Skeletal muscle tissue (tissue), 4 donors: ENCODE measurements around the gene ZMYM2. TPM values are rescaled to one million over a fixed set of nuclear protein-coding genes. Genes with fewer than 3 reads are reported as not detected.

ENCODE experiments used
- H3K27ac ChIP-seq: one replicate; pipeline ENCODE4 v1.7.0; 2013; ENCODE audit warnings: mild to moderate bottlenecking, low read depth, low read length, inconsistent platforms
- H3K27me3 ChIP-seq, 3 donors: one replicate each; pipeline ENCODE4 v1.7.0; 2013; ENCODE audit warnings: low read length in 3 of 3; ENCODE audit not compliant: control insufficient read depth in 3 of 3, insufficient read depth in 3 of 3
- H3K36me3 ChIP-seq, 3 donors: one replicate each; pipeline ENCODE4 v1.7.0; 2013; ENCODE audit warnings: low read length in 3 of 3; ENCODE audit not compliant: control insufficient read depth in 3 of 3, insufficient read depth in 3 of 3
- H3K4me1 ChIP-seq, 3 donors: one replicate each; pipeline ENCODE4 v1.7.0; 2013; ENCODE audit warnings: low read length in 3 of 3, mild to moderate bottlenecking in 3 of 3; ENCODE audit not compliant: control insufficient read depth in 3 of 3, insufficient read depth in 3 of 3
- H3K4me3 ChIP-seq, 3 donors: one replicate each; pipeline ENCODE4 v1.7.0; 2013; ENCODE audit warnings: low read length in 3 of 3
- H3K9ac ChIP-seq, 3 donors: one replicate each; pipeline ENCODE4 v1.7.0; 2013; ENCODE audit warnings: low read length in 3 of 3, mild to moderate bottlenecking in 3 of 3, moderate library complexity in 2 of 3, low read depth in 1 of 3
- H3K9me3 ChIP-seq, 3 donors: one replicate each; pipeline ENCODE4 v1.7.0; 2013; ENCODE audit warnings: low read length in 3 of 3; ENCODE audit not compliant: control insufficient read depth in 3 of 3
- total RNA-seq: library from RNA; depleted of rRNA; stranded (reverse); fragments of >200 nt; gene quantifications from one replicate; pipeline ENCODE4 v1.2.3, GENCODE V29; 2014
- donor health status: Osteomylitis.

ZMYM2 gene
- total RNA-seq, 1 donor from 2014 or later = 61.6 TPM

DNA sequence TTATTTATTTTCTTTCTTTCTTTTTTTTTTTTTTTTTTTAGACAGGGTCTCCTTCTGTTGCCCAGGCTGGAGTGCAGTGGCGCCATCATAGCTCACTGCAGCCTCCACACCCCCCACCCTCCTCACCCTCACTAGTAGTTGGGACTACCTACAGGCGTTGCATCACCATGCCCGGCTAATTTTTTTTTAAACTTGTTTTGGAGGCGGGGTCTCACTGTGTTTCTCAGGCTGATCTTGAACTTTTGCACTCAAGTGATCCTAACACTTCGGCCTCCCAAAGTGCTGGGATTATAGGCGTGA, 168.7 kb downstream of the ZMYM2 start:
- peaks cover 2 to 8% (median 6%) of the 10 kb centered on the region in 3 donors for H3K27me3 ChIP-seq
- no peaks in the 10 kb centered on the region for H3K9me3 ChIP-seq
- peak overlapping the region in 2 of 3 donors; percentile 81 to 89 for H3K9ac ChIP-seq
- H3K36me3 ChIP-seq = no peaks in the 10 kb centered on the region
- peak overlapping the region; percentile 70 to 82 (median 80) for H3K4me3 ChIP-seq
- H3K27ac ChIP-seq = peak overlapping the region; percentile 87
- H3K4me1 ChIP-seq = peaks cover 14 to 30% (median 24%) of the 10 kb centered on the region in 3 donors

DNA sequence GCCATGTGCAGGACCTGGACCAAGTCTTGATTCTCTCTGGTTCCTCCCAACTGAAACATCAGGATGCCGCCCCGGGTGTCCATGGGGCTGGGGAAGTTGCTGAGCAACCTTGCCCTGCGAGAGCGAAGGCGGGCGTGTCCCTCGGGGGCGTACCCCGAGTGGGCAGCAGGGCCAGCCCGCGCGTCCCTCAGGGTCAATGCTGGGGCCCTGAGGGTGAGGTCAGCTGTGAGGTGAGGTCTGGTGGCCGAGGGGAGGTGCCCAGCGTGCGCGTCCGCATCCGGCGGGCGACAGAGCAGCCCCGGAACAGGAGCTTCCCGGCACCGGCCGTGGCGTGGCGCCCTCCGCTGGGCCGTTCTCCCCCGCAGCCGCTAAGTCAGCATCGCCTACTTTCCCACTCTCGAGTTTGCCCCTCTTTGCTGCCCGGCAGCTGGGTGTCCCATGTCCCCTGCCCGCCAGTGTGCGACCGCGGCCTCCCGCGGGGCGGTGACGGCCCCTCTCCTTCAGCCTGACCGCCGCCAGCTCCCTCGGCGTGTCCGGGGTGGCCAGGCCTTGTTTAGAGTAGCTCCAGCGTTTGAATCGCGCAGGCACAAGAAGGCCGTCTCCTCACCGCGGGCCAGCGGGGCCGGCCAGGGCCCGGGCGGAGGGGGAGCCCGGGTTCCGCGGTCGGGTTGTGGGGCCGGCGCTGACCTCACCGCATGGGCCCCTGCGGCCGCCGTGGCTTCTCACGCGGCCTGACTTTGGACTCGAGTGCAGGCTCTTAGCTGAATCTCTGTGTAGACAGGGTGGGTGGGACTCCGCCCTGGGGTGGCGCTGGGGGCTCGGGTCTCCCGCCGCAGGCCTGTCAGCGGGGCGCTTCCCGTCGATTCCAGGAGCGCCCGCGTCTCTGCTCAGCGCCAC, 169.3 kb downstream of the ZMYM2 start:
- no peaks in the 10 kb centered on the region for H3K36me3 ChIP-seq
- peaks cover 2 to 8% (median 6%) of the 10 kb centered on the region in 3 donors for H3K27me3 ChIP-seq
- peak overlapping the region; percentile 70 to 82 (median 80) for H3K4me3 ChIP-seq
- peaks cover 14 to 30% (median 24%) of the 10 kb centered on the region in 3 donors for H3K4me1 ChIP-seq
- peak overlapping the region; percentile 87 for H3K27ac ChIP-seq
- no peaks in the 10 kb centered on the region for H3K9me3 ChIP-seq
- H3K9ac ChIP-seq = peak overlapping the region; percentile 77 to 89 (median 81)

DNA sequence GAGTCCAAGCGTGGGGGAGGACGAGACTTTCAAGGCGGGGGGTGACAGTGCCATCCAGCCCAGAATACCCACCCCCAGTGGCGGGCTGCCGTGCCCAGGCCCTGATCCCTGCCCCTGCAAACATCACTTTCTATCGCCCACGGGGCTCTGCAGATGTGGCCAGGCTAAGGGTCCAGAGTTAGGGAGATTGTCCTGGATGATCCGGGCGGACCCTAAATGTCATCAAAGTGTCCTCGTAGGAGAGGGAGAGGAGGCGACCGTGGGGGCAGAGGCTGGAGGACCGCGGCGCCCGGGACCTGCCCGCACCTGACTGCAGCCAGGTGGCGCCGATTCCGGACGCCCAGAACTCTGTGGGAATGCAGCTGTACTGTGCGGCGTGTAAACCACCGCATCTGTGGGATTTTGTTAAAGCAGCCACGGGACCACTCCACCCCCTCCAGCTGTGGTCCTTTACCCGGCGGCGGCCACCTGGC, 170.0 kb downstream of the ZMYM2 start:
- Histone ChIP-seq H3K4me3 (peak overlapping the region; percentile 70 to 82 (median 80)), H3K27me3 (peaks cover 2 to 8% (median 6%) of the 10 kb centered on the region in 3 donors), H3K9me3 (no peaks in the 10 kb centered on the region), H3K27ac (peak overlapping the region; percentile 87), H3K4me1 (peaks cover 14 to 30% (median 24%) of the 10 kb centered on the region in 3 donors), H3K9ac (peak overlapping the region; percentile 77 to 89 (median 81)), H3K36me3 (no peaks in the 10 kb centered on the region)

DNA sequence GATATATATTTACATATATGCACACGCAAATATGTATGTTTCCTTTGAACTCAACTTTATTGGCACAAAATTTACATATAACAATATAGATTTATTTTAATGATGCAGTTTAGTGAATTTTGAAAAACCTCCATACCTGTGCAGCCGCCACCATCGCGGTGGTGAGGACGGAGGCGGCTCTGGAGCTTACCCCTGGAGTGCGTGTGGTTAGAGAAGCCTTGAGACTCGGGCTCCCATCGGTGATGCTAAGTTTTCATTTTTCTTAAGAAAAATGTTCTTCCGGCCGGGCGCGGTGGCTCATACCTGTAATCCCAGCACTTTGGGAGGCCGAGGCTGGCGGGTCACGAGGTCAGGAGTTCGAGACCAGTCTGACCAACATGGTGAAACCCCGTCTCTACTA, 170.5 kb downstream of the ZMYM2 start:
- Histone ChIP-seq H3K4me1 (peaks cover 14 to 30% (median 24%) of the 10 kb centered on the region in 3 donors), H3K4me3 (no peak overlapping the region), H3K27me3 (peaks cover 2 to 8% (median 6%) of the 10 kb centered on the region in 3 donors), H3K36me3 (no peaks in the 10 kb centered on the region), H3K27ac (no peak overlapping the region), H3K9me3 (no peaks in the 10 kb centered on the region), H3K9ac (peak overlapping the region in 1 of 3 donors; percentile 89)

DNA sequence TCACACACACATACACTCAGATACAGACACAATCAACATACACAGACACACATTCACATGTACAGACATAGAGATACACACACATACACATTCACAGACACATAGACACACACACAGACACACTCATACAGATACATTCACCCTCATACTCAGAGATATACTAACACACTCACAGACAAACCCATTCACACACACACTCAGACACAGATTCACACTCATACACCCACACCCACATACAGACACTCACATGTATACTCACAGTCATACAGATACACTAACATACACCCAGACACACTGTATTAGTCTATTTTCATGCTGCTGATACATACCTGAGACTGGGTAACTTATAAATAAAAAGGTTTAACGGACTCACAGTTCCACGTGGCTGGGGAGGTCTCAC, 171.5 kb downstream of the ZMYM2 start:
- H3K27ac ChIP-seq = no peak overlapping the region
- H3K36me3 ChIP-seq = no peaks in the 10 kb centered on the region
- peaks cover 2 to 13% (median 6%) of the 10 kb centered on the region in 3 donors for H3K27me3 ChIP-seq
- peaks cover 14 to 30% (median 24%) of the 10 kb centered on the region in 3 donors for H3K4me1 ChIP-seq
- H3K9ac ChIP-seq = no peak overlapping the region
- no peak overlapping the region for H3K4me3 ChIP-seq
- no peaks in the 10 kb centered on the region for H3K9me3 ChIP-seq

DNA sequence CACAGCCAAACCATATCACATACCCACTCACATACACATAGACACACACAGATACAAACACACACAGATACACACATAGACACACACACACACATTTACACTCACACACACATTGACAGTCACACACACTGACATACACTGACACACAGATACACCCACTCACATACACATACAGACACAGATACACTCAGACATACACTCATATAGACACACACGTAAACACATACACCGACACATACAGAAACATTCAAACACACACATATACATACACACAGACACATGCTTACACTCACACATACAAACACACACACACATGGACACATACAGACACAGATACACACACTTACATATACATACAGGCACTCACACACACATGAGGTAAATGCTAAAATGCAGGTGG, 172.1 kb downstream of the ZMYM2 start:
- H3K4me1 ChIP-seq = peaks cover 14 to 27% (median 20%) of the 10 kb centered on the region in 3 donors
- peaks cover 2 to 13% (median 6%) of the 10 kb centered on the region in 3 donors for H3K27me3 ChIP-seq
- no peak overlapping the region for H3K4me3 ChIP-seq
- no peaks in the 10 kb centered on the region for H3K9me3 ChIP-seq
- no peak overlapping the region for H3K9ac ChIP-seq
- H3K36me3 ChIP-seq = no peaks in the 10 kb centered on the region
- no peak overlapping the region for H3K27ac ChIP-seq

DNA sequence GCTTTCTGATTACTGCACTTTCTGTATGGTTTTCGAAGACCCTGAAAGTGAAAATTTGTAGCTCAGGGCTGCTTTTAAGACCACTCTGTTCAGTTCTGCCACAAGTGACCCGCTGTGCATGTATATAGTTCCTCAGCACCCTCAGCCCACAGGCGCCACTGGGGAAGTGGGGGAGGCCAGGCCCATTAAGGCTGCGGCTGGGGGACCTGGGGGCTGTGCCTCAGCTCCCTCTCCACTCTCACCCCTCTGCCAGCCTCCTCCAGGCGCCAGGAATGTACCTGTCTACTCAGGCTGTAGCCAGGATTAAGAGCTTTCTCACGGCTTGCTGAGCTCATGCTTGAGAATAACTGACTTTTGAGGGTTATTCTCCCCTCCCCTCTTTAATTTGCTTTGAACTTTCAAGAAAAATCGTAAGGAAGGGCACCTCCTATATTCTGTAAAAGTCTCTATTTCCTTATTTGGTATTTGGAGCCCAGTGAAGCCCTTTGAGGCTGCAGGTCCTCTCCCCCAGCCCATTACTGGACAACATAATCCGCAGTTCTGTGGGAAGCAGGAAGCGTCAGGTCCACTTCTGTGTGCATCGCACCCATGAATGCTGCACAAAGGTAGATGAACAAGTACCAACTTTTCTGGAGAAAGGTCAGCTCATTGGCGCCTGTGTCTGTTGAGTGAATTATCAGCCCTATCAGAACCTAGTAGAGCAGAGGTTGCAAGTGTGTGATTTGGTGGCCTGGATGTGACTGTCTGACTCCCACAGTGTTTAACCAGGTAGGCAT, 172.7 kb downstream of the ZMYM2 start:
- Histone ChIP-seq H3K9ac (no peak overlapping the region), H3K36me3 (no peaks in the 10 kb centered on the region), H3K4me3 (no peak overlapping the region), H3K9me3 (no peaks in the 10 kb centered on the region), H3K27me3 (peaks cover 2 to 9% (median 7%) of the 10 kb centered on the region in 3 donors), H3K4me1 (peaks cover 9 to 22% (median 15%) of the 10 kb centered on the region in 3 donors), H3K27ac (no peak overlapping the region)

DNA sequence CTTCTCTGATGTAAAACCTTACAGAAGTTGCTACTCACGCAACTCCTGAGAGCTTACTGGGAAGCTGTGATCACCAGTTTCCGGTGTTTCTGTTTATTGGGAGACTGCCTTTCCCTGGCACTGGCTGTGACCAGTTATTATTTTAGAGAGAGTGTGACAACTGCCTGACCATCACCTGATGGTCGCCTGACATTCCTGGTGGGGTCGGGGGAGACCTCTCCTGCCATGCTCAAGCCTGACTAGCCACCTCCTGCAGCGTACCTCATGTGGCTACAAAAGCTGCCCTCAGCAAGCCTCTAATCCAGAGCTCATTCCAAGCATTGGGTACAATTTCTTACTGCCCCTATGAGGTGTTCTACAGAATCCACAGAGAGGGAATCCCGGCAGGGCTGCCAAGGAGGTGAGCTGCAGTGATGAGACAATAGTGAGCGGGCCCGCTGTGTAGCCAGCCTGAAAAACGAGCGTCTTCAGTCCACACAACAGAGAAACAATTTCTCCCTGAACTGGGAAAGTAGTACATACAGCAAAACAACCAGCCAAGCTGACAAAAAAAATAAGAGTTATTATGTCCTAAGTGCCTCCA, 173.6 kb downstream of the ZMYM2 start:
- Histone ChIP-seq H3K4me1 (peaks cover 12 to 15% (median 12%) of the 10 kb centered on the region in 3 donors), H3K27me3 (peaks cover 9 to 18% (median 15%) of the 10 kb centered on the region in 3 donors), H3K9me3 (no peaks in the 10 kb centered on the region), H3K4me3 (no peak overlapping the region), H3K27ac (no peak overlapping the region), H3K36me3 (no peaks in the 10 kb centered on the region), H3K9ac (no peak overlapping the region)

DNA sequence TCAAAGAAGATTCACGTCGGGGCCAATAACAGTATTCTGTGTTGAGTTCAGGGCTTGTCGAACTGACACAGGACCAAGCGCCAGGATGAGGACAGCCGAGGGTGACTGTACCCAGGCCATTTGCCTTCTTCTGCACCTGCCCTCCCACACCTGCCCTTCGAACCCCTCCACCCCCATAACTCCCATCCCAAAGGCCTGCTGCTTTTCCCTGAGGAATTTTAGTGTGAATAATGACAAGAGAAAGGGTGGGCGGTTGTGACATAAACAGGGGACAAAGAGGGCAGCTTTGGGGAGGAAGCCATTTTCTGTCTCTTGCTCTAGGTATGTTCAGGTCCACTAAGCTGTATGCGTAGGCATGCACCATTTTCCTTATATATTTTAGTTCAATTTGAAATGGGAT, 176.2 kb downstream of the ZMYM2 start:
- peaks cover 0 to 3% (median 3%) of the 10 kb centered on the region in 3 donors for H3K4me1 ChIP-seq
- peaks cover 16 to 23% (median 21%) of the 10 kb centered on the region in 3 donors for H3K27me3 ChIP-seq
- no peak overlapping the region for H3K4me3 ChIP-seq
- no peaks in the 10 kb centered on the region for H3K36me3 ChIP-seq
- no peak overlapping the region for H3K9ac ChIP-seq
- H3K9me3 ChIP-seq = no peaks in the 10 kb centered on the region
- no peak overlapping the region for H3K27ac ChIP-seq
